Kidney epithelial cell (primary cell): Measurements from ENCODE around the gene AMOT. TPM values are rescaled to one million over a fixed set of nuclear protein-coding genes. Genes with fewer than 3 reads are reported as not detected.

Source experiments
- DNase-seq: peaks from one replicate; pipeline ENCODE4 v3.0.0-alpha.2; 2010; ENCODE audit warnings: low read depth
- H3K27me3 ChIP-seq: 2 replicates; pipeline ENCODE4 v1.6.0; 2011; ENCODE audit warnings: low read length; ENCODE audit not compliant: control insufficient read depth, insufficient read depth
- H3K36me3 ChIP-seq: 2 replicates; pipeline ENCODE4 v1.5.1; 2011; ENCODE audit warnings: low read length; ENCODE audit not compliant: control insufficient read depth, insufficient read depth
- H3K4me3 ChIP-seq: 2 replicates; pipeline ENCODE4 v1.5.1; 2011; ENCODE audit warnings: low read depth, mild to moderate bottlenecking, control low read depth, low read length
- total RNA-seq: library from RNA; depleted of rRNA; stranded (reverse); fragments of >200 nt; gene quantifications from 2 replicates; pipeline ENCODE4 v1.2.3, GENCODE V29; 2015
- TF ChIP-seq, protein P1 (sequence below): IDR thresholded peaks from 2 replicates; pipeline ENCODE4 v1.5.1; 2011; ENCODE audit warnings: mild to moderate bottlenecking, moderate library complexity, low read length, control low read depth, inconsistent platforms; ENCODE audit not compliant: insufficient read depth, poor library complexity, severe bottlenecking

AMOT gene
- total RNA-seq, 1 donor from 2014 or later: 36.5 TPM

DNA sequence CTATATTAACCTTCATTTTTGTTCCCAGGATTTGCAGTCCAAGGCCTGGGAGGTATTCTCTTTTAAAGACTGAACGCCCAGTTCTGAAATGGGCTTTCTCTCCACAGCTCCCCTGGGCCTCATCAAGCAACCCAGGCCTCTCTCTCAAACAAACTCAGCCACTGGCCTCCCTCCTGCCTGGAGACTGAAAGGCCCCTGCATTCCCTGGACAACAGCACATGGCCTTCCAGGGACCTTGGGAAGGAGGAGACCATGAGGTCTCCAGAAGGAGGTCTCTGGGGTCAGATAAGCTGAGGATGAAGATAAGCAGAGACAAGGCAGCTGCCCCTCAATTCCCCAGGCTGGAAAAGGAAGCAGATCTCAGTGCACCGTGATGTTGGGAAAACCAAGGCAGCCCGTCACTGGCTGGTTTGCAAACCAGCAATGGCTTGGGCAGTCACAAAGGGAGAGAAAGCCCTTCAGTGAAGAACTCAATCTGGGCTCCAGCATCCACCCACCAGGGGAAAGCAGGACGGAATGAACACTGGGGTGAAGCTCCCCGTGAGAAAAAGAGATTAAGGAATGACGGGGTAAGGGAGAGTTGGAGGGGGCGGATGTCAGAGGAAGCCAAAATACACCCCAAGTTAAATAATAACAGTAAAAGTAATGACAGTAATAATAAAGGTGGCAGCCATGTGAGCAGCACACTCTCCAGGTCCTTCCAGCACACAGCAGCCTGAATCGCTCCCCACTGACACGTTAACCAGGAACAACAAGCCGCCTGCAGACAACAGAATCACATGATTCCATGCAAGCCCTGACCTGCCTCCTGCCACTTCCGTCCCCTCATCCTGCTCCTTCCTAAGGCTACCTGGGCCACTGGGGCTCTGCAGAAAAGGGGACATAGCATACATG, 22.3 kb downstream of the AMOT start:
- TF ChIP-seq, protein P1, sequence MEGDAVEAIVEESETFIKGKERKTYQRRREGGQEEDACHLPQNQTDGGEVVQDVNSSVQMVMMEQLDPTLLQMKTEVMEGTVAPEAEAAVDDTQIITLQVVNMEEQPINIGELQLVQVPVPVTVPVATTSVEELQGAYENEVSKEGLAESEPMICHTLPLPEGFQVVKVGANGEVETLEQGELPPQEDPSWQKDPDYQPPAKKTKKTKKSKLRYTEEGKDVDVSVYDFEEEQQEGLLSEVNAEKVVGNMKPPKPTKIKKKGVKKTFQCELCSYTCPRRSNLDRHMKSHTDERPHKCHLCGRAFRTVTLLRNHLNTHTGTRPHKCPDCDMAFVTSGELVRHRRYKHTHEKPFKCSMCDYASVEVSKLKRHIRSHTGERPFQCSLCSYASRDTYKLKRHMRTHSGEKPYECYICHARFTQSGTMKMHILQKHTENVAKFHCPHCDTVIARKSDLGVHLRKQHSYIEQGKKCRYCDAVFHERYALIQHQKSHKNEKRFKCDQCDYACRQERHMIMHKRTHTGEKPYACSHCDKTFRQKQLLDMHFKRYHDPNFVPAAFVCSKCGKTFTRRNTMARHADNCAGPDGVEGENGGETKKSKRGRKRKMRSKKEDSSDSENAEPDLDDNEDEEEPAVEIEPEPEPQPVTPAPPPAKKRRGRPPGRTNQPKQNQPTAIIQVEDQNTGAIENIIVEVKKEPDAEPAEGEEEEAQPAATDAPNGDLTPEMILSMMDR: no peak
- DNase-seq: no peak
- H3K36me3 ChIP-seq: no peaks in the 10 kb centered on the region
- H3K27me3 ChIP-seq: no peaks in the 10 kb centered on the region
- H3K4me3 ChIP-seq: no peak overlapping the region

DNA sequence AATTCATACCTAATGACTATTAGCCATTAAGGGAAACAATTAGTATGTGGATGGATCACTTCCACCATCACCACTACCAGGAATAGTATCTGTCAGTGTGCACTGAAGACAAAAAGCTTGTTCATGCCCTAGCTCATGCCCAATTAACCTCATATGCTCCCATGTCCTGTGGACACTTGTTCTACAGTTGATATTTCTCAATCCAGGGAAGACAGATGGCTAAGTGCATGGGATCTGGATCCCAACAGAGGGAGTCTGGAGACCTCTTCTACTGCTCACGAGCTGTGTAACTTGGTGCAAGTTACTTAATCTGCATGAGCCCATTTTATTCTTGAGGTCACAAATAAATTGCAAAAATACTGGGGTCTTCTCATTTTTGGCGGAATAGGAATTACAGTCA, 23.7 kb downstream of the AMOT start:
- Histone ChIP-seq H3K4me3 (no peak overlapping the region), H3K36me3 (no peaks in the 10 kb centered on the region), H3K27me3 (no peaks in the 10 kb centered on the region)
- TF ChIP-seq, protein P1: no peak
- no peak for DNase-seq

GRCh38 chrX:112814496-112814895, 26.1 kb downstream of the AMOT start:
- Histone ChIP-seq H3K4me3 (no peak overlapping the region), H3K36me3 (no peaks in the 10 kb centered on the region), H3K27me3 (peaks cover 2% of the 10 kb centered on the region)
- DNase-seq: no peak
- TF ChIP-seq, protein P1: no peak

- H3K4me3 ChIP-seq: no peak overlapping the region
- peaks cover 2% of the 10 kb centered on the region for H3K27me3 ChIP-seq
- no peaks in the 10 kb centered on the region for H3K36me3 ChIP-seq
- no peak for DNase-seq
- TF ChIP-seq, protein P1: no peak
Observed at GRCh38 chrX:112812741-112813140, 27.9 kb downstream of the AMOT start.

DNA sequence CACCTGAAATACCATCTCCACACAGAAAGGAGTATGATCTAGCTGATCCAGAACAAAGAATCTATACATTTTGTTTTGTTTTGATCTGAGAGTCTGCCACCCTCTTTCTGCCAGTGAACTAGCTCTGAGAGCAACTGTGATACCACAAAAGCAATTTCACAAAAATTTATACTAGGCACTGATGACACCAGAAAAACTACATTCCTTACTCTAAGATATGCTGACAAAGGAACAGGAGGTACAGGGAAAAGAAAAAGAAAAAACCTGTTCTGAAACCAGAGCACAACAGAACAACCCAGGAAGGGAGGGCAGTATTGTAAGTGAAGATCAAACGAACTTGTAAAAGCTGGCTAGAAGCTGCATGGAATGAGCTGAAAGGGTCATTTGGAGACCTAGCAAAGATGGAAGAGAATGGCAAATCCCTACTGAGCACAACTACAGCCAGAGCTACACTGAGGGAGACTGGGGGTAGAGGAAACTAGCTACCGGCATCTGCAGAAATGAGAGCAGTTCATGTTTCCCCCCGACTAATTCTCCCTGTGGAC, 31.9 kb downstream of the AMOT start:
- DNase-seq: no peak
- TF ChIP-seq, protein P1: no peak
- no peak overlapping the region for H3K4me3 ChIP-seq
- no peaks in the 10 kb centered on the region for H3K36me3 ChIP-seq
- H3K27me3 ChIP-seq: peaks cover 4% of the 10 kb centered on the region
